Stimulated activated CD8-positive, alpha-beta memory T cell treated with anti-CD3 and anti-CD28 coated beads, Interleukin-15, amount 100 ng/mL, for 1 hour (primary cell): Measurements from ENCODE around the gene ZNF638.
"Not testable (repeated sequence)": the region's sequence is repeated elsewhere in the genome, so short reads cannot be mapped to it uniquely, and the experiment has no call there.

Experiments used
- DNase-seq: peaks from one replicate; pipeline ENCODE4 v3.0.0-alpha.2; 2020; ENCODE audit warnings: low read depth

The ZNF638 gene, protein sequence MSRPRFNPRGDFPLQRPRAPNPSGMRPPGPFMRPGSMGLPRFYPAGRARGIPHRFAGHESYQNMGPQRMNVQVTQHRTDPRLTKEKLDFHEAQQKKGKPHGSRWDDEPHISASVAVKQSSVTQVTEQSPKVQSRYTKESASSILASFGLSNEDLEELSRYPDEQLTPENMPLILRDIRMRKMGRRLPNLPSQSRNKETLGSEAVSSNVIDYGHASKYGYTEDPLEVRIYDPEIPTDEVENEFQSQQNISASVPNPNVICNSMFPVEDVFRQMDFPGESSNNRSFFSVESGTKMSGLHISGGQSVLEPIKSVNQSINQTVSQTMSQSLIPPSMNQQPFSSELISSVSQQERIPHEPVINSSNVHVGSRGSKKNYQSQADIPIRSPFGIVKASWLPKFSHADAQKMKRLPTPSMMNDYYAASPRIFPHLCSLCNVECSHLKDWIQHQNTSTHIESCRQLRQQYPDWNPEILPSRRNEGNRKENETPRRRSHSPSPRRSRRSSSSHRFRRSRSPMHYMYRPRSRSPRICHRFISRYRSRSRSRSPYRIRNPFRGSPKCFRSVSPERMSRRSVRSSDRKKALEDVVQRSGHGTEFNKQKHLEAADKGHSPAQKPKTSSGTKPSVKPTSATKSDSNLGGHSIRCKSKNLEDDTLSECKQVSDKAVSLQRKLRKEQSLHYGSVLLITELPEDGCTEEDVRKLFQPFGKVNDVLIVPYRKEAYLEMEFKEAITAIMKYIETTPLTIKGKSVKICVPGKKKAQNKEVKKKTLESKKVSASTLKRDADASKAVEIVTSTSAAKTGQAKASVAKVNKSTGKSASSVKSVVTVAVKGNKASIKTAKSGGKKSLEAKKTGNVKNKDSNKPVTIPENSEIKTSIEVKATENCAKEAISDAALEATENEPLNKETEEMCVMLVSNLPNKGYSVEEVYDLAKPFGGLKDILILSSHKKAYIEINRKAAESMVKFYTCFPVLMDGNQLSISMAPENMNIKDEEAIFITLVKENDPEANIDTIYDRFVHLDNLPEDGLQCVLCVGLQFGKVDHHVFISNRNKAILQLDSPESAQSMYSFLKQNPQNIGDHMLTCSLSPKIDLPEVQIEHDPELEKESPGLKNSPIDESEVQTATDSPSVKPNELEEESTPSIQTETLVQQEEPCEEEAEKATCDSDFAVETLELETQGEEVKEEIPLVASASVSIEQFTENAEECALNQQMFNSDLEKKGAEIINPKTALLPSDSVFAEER (N-terminal part only)

DNA sequence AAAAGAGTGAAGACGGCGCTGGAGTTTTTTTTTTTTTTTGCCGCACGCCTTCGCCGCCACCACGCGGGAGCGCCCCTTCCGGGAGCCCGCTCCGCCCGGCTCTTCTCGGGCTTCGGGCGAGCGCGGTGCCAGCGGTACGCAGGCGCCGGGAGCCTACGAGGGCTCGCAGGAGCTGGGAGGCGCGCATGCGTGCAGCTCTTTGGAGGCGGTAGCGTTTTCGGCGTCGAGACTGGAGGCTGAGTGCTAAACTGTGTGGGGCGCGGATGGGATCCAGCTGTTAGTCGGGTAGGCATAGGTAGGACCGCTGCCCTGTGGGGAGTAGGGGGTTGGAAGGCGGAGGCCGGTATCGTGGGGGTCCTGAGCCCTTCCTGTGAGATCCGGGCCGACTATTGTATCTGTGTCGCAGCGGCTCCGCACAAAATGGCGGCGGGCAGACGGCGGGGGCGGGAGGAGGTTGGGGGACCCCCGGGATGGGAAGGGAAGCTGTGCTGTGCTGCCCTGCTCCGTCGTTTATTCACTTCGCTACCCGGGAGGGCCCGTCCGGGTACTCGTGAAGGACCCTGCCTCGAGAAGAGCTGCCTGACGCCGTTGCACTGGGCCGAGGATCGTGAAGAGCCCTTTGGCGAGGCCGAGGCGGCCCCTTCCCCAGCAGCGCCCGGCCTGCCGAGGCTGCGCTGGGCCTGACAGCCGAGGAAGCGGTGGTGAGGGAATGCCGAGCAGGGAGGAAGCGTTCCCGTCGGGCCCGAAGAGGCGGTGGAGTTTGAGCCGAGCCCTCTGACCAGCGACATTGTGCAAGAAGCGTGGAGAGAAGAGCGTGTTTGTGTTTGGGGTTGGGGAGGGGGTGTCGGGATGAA is at the start of gene ZNF638:
TSS of gene ZNF638 (plus strand) at position 202 of the 854 bp plus-strand sequence. CDS start 17,173 bp downstream, outside the sequence.
- DNase-seq: peak; percentile 80

DNA sequence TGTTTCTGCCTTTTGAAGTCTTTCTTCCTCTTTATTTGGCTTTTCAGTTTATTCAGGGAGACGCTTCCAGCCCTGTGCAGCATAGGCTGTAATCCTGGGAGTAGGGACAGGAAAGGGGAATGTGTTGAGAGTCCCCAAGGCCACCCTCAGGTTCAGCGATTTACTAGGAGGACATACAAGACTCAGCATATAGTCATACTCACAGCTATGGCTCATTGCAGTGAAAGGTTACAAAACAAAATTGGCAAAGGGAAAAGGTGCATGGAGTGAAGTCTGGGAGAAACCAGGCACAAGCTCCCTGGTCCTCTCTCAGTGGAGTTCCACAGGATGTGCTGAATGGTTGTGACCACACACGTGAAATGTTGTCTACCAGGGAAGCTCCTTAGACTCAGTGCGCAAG is 49.6 kb upstream of the ZNF638 start:
- DNase-seq: no peak

DNA sequence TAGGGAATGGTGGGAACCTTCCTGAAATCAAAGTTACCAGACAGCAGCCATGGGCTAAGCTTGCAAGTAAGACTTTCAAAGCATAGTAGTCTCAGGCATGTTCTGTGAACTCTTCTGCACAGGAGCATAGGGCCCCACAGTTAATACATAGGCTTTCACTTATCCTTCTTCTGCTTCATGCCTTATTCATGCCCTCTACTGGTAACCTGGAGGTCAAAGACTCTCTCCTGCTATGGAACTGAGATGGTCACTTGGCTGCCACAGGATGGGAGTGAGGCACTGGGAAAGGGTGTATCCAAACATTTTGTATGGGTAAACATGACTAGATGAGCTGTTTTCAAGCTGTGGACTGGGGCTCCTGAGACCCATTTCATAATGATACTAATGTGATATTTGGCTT is 49.1 kb upstream of the ZNF638 start:
- DNase-seq: no peak

DNA sequence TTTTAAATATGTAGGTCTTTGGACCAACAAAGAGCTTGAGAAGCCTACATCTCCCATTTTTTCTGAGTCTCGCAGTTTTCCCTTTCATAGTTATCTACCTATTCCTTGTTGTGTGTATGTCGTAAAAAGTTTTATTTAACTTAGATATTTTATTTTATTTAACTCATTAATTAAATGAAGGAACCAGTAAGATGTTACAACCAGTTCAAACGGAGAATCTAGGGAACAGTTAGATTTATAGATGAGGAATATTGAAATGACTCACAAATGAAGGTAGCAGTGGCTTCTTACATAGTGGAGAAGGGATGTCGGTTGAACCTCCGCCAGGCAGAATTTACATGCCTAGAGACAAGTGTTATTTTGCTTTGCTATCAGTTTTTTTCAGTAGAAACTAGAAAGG is 48.5 kb upstream of the ZNF638 start:
- DNase-seq: no peak

DNA sequence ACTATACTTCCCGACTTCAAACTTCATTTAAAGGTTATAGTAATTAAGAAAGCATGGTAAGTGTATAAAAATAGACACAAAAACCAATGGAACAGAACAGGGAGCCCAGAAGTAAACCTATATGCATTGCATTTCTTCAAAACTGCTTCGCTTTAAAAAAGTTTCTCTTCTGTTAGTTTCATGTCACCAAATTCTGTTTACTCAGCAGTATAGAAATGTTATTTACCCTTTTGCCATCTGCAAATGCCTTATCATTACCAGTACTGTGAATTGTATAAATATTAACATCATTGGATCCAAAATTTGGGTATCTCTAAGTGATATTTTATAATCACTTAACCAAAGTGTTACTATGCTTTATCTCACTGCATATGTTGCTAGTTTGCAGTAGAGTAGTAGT is 45.9 kb upstream of the ZNF638 start:
- DNase-seq: no peak

DNA sequence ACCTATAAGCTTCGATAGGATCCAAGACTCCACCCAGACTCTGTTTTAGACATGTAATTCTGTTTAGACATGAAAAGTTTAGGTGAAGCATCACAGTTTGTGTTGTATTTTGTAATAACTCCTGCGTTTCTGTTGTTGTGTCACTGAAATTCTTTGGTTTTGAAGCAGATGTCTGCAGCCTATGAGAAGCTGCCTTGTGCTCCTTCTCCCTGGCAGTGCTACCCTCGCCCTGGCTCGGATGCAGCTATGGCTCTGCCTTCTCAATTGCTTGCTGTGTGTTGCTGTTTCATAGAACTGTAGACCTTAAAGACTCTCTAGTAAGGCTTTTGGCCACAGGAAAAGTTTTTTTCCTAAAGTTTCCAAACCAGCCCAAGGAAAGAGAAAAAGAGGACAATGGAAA is 40.2 kb upstream of the ZNF638 start:
- DNase-seq: no peak

DNA sequence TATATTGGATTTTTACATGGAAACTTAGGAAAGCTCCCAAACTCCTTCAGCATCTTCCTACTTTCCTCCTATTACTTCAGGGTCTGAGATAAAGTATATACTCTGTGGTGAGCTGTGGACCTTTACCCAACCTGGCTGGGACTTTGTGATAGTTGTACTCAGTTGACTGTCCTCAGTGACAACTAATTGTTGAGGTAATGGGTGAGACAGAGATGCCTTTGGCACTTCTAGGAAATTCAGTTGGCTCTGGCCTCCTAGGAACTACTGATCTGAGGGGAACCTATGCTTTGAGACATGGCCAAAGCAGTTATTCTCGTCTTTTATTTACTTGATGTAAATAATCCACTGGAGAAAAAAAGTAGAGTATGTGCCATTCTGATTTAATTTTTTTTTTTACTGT is 39.4 kb upstream of the ZNF638 start:
- DNase-seq: no peak

DNA sequence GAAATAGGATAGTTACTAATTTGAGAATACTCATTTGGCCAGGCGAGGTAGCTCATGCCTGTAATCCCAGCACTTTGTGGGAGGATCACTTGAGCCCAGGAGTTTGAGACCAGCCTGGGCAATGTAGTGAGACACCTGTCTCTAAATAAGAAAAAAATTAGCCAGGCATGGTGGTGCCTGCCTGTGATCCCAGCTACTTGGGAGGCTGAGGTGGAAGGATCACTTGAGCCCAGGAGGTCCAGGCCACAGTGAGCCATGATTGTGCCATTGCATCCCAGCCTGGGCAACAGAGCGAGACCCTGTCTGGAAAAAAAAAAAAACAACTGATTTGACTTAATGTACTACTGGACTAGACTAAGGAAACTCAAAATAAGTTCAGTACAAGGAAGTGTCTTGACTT is 32.7 kb upstream of the ZNF638 start:
- DNase-seq: no peak

DNA sequence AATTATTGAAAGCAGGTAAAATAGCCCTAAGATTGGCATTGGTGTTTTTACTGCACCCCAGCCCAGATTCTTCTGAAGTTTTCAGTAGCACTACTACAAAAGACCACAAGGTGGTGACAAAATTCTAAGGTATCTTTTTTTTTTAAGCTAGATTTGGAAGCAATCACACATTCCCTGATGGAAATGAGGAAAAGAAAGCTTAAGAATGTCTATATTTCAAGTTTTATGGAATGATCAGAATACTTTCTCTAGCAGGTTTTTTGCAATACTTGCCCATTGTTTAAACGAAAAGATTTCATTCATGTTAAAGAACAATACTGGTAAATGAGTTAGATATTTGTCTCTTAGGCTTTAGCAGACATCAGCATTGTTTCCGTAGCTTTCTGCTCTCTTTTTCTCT is 32.1 kb upstream of the ZNF638 start:
- no peak for DNase-seq

DNA sequence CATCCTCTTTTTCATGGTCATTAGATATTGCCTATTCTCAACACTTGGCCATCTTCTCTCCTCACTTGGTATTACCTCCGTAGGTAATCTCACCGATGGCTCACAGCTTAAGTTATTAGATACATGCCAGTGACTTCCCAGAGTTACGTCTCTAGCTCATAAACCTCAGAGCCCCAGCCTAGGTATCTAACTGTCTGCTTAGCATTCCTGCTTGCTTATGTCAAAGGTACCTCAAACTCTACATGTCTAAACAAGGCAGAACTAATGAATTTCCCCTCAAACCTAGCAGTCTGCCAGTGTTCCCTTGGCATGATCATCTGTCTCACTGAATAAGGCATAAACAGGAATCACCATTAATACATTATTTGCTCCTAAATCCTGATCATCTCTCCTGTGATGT is 27.7 kb upstream of the ZNF638 start:
- DNase-seq: no peak

DNA sequence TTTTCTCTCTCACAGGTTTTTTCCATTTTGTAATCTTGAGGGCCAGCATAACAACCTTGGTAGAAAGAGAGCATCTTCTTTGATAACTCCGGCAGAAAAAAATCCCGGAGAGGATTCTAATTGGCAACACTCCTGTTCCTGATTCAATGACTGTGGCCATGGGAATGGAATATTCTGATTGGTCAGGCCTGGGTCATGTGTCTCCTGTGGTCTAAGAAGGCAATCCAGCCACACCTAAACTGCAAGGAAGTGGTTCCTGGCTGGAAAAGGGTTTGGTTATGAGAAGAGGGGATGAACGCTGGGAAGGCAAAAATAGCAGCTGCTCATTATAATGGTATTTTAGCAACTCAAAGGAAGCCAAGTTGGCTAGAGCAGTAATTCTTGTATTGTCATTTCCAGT is 24.8 kb upstream of the ZNF638 start:
- no peak for DNase-seq

DNA sequence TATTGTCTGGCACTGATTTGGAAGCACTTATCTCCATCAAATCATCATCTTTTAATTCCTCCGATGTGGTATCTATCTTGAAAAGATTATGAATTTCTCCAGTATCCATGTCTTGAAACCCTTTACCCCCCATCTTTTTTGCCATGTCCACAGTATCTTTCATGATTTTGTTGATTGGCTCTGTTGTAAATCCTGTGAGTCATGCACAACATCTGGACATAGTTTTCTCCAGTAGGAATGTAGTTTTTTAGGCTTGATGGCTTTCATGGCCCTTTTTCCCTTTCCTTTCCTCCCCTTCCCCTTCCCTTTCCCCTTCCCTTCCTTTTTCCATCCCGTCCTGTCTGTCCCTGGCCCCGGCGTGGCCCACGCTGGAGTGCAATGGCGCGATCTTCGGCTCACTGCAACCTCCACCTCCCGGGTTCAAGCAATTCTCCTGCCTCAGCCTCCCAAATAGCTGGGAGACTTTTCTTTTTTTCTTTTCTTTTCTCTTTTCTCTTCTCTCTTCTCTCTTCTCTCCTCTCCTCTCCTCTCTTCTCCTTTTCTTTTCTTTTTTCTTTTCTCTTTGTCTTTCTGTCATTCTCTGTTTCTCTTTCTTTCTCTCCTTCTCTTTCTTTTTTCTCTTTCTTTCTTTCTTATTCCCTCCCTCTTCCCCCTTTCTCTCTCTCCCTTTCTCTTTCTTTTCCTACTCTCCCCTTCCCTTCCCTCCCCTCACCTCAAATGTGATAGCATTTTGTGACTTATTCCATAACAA is 18.4 kb upstream of the ZNF638 start:
- no peak for DNase-seq

DNA sequence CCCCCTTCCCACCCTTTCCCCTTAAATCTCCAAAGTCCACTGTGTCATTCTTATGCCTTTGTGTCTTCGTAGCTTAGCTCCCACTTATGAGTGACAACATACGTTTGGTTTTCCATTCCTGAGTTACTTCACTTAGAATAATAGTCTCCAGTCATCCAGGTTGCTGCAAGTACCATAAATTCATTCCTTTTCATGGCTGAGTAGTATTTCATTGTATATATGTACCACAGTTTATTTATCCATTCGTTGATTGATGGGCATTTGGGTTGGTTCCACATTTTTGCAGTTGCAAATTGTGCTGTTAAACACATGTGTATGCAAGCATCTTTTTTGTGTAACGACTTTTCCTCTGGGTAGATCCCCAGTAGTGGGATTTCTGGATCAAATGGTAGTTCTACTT is 14.5 kb upstream of the ZNF638 start:
- DNase-seq: no peak

DNA sequence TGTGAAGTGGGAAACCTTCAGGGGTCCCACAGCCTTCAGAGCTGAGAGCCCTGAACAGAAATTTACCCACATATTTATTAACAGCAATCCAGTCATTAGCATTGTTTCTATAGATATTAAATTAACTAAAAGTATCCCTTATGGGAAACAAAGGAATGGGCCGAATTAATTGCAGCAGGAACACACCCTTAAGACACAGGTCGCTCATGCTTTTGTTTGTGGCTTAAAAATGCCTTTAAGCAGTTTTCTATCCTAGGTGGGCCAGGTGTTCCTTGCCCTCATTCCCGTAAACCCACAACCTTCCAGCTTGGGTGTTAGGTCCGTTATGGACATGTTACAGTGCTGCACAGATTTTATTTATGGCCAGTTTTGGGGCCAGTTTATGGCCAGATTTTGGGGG is 13.7 kb upstream of the ZNF638 start:
- not testable (repeated sequence) for DNase-seq

DNA sequence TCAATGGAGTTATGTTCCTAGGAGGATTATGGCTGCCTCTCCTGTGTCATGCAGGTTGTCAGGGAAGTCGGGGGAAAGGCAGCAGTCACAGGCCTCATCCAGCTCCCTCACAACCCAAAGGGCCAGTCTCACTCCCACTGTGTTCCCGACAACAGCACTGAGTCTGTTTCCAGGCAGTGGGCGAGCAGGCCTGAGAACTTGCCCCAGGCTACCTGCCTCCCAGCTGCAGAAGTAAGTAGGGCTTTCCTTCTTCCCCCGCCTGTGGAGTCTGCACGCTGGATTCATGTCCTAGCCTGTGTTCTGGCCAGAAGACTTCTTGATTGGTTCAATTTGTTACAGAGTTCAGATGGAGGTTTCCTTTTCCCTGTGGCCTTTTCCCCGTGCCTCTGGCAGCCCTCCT is 8.2 kb upstream of the ZNF638 start:
- no peak for DNase-seq

DNA sequence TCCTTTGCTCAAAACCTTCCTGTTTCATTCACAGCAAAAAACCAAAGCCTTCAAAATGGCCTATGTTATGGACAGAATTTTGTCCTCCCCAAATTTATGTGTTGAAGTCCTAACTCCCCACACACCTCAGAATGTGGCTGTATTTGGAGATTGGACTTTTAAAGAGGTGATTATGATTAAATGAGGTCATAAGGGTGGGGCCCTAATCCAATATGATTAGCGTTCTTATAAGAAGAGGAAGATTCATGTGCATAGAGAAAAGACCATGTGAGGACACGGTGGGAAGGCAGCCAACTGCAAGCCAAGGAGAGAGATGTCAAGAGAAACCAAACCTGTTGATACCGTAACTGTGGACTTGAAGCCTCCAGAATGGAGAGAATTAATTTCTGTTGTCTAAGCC is 4.6 kb upstream of the ZNF638 start:
- no peak for DNase-seq

DNA sequence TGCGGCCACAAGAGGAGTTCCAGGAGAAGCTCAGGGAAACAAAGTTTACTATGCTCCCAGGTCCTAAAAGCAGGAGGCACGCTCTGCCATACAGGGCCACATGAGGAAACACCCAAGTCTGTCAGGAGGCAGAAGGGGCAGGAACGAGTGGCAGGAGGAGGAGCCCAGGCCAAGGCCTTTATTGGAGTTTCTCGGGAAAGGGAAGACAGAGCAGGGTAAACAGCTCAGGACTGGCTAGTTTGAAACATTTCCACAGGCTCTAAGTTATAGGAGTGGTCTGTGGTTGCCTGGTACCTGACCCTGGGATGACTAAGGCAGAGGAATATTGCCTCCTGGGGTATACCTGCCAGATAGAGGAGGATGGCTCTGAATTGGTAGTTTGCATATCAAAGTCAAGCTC is 3.7 kb upstream of the ZNF638 start:
- no peak for DNase-seq

DNA sequence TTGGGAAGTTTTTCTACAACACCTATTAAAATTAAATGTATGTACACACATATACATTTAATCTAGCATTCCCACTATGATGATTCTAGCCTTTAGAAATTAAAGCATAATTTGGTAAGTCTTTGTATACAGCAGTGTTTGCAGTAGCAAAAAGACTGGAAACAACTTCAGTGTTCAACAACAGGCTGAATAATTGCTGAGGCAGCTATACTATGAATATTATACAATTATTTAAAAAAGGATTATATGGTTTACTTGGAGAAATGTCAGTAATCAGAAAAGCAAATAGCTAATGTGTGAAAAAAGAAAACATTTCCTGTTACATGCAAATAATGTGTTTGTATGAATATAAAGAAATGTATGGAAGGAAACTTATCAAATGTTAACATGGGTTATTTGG is 1.4 kb upstream of the ZNF638 start:
- DNase-seq: no peak

DNA sequence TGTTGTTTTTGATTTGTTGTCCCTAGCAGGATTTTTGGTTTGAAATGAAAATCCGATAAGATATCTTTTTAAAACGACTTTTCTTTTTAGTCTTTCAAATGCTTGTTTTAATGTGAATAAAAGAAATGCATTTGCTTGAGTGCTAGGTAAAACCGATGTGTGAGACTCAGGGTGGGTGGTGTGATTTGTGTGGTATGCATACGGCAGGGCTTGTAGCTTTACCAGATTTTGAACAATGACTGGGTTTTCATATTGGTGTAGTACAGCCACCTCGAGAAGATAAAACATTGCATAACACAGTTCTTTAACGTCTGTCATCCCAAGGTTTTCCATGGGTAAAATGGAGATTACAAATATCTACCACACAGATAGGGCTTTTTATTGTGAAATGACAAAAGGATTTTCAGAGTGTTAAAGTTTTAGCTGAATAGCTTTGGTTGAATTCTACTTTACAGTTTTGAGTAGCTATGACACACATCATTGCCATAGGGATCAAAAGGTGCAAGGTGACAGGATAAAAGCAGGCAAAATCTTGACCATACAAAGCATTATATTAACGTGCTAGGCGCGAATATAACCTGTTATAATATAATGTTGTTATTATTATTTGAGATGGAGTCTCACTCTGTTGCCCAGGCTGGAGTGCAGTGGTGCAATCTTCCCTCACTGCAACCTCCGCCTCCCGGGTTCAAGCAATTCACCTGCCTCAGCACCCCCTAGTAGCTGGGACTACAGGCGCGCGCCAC is 824 bp upstream of the ZNF638 start:
- DNase-seq: no peak

DNA sequence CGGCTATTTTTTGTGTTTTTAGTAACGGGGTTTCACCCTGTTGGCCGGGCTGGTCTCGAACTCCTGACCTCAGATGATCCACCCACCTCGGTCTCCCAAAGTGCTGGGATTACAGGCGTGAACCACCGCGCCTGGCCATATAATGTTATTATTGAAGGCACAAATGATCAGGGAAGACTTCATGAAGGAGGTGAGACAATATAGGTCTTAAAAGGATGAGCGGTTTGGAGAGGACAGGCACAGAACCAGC is 326 bp upstream of the ZNF638 start:
- DNase-seq: not testable (repeated sequence)

DNA sequence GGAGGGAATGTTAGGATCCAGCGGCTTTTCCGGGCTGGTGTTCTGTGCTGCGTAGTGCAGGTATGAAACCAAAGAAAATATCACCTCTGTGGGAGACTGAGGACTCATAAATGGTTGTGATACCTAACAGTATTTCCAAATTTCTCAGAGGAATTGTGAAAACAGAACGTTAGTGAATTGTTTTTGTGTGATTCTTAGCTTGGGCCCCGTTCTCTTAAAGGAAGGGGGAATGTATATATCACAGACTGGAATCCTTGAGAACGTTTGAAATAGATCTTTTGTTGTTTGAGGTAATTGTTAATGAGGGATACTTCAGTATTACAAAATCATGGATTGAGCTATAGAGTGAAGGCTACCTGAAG is 834 bp downstream of the ZNF638 start:
- DNase-seq: no peak
